AG04450 (cell line): ENCODE data around the gene VAMP8. TPM values are rescaled to one million over a fixed set of nuclear protein-coding genes. Genes with fewer than 3 reads are reported as not detected.

ENCODE experiments used
- CTCF ChIA-PET: fragments of 300-600, 350-600 bp; formaldehyde crosslinking; extraction: SDS; loops from one replicate; lab custom pipeline; 2022; ENCODE audit warnings: antibody characterized with exemption, inconsistent platforms; lab: Charles Lee
- POLR2A ChIA-PET: fragments of 350-600 bp; formaldehyde crosslinking; extraction: SDS; loops from one replicate; lab custom pipeline; 2021; ENCODE audit warnings: antibody characterized with exemption, inconsistent platforms; lab: Yijun Ruan, JAX
- DNase-seq: peaks from one replicate; pipeline ENCODE4 v3.0.0-alpha.2; 2011; ENCODE audit warnings: low read depth, low spot score
- H3K27ac ChIP-seq: one replicate; pipeline ENCODE4 v1.5.1; 2012; ENCODE audit warnings: low read depth, low read length, control low read depth
- H3K27me3 ChIP-seq: one replicate; pipeline ENCODE4 v1.6.0; 2012; ENCODE audit warnings: low read length; ENCODE audit not compliant: control insufficient read depth, insufficient read depth
- H3K4me3 ChIP-seq: 2 replicates; pipeline ENCODE4 v1.5.1; 2011; ENCODE audit warnings: mild to moderate bottlenecking, low read depth, low read length, control low read depth
- H3K9me3 ChIP-seq: 2 replicates; pipeline ENCODE4 v1.5.1; 2012; ENCODE audit warnings: low read length; ENCODE audit not compliant: control insufficient read depth, insufficient read depth
- polyA plus RNA-seq: library from polyadenylated mRNA; depleted of rRNA; stranded (reverse); fragments of >200 nt; gene quantifications from 2 replicates; pipeline ENCODE4 v1.2.3, GENCODE V29; 2011
- TF ChIP-seq, protein P1 (sequence below): IDR thresholded peaks from 2 replicates; pipeline ENCODE4 v1.5.1; 2011; ENCODE audit warnings: low read depth, low read length, control low read depth, inconsistent platforms

The VAMP8 gene
- polyA plus RNA-seq, 1 experiment: 3.6 TPM

DNA sequence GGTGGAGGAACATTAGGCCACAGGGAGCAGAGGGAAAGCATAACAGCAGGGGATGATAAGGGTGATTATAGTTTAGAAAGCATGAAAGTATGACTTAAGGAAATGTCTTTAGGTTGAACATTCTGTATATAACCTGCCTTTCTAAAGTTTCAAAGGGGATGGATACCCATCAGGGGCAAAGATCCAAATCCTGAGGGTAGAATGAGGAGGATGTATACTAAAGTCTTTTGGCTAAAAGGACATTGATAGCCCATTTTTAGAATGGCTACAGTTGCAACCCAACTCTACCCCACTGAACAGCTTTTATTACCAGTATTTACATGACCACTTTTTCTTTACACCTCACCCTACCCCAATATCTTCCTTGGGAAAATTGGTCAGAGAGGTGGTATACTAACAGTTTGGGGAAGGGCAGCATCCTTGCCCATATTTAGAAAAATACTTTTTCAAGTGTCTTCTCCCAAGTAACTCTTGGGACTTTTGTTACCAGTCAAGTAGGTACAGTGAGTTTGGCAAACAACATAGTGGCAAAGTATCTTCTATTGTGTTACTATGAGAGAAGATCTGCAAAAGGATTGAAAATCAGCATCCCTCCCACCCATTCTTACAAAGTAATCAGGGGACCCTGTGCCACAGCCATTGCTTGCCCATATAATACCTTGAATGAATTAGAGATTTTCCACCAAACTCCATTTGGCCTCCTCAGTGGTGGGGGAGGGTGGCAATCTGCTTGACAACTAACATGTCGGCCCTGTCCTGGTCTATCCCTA is 30.1 kb upstream of the VAMP8 start:
- DNase-seq: no peak
- ChIA-PET CTCF (no interaction called here), POLR2A (interaction anchor here (0.6 to 6.3 kb wide), 5 partner anchors 8 to 229 kb away, joined by 3 to 172 read pairs (median 8); partner anchors contain the start of gene MAT2A)
- no peaks in the 10 kb centered on the region for H3K9me3 ChIP-seq
- TF ChIP-seq, protein P1, sequence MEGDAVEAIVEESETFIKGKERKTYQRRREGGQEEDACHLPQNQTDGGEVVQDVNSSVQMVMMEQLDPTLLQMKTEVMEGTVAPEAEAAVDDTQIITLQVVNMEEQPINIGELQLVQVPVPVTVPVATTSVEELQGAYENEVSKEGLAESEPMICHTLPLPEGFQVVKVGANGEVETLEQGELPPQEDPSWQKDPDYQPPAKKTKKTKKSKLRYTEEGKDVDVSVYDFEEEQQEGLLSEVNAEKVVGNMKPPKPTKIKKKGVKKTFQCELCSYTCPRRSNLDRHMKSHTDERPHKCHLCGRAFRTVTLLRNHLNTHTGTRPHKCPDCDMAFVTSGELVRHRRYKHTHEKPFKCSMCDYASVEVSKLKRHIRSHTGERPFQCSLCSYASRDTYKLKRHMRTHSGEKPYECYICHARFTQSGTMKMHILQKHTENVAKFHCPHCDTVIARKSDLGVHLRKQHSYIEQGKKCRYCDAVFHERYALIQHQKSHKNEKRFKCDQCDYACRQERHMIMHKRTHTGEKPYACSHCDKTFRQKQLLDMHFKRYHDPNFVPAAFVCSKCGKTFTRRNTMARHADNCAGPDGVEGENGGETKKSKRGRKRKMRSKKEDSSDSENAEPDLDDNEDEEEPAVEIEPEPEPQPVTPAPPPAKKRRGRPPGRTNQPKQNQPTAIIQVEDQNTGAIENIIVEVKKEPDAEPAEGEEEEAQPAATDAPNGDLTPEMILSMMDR: no peak
- peak overlapping the region; percentile 34 for H3K27ac ChIP-seq
- no peak overlapping the region for H3K4me3 ChIP-seq
- no peaks in the 10 kb centered on the region for H3K27me3 ChIP-seq

DNA sequence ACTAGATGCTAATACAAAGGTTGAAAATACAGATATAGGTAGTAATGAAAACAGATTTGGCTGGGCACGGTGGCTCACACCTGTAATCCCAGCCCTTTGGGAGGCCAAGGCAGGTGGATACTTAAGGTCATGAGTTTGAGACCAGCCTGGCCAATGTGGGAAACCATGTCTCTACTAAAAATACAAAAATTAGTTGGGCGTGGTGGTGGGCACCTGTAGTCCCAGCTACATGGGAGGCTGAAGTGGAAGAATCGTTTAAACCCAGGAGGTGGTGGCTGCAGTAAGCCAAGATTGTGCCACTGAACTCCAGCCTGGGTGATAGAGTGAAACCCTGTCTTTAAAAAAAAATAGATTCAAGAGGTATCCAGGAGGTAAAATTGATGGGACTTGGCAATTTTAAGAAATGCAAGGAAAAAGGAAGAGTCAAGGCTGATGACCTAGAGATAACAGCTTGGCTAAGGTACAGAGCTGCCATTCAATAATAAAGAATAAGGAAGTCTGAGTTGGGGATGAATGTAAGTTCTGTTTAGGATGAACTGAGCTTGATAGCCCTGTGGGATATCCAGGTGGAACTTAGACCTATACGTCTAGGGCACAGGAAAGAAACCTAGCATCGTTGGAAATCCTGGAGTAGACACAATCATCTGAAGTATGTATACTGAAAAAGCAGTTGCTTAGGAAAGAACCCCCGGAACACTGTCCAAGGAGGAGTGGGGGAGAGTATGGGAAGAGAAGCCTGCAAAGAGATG is 29.4 kb upstream of the VAMP8 start:
- ChIA-PET CTCF (interaction anchor here (0.9 to 6.6 kb wide), 3 partner anchors 8 to 127 kb away, joined by 4 to 124 read pairs (median 53); partner anchors contain the start of genes MAT2A and SH2D6), POLR2A (interaction anchor here (0.6 to 6.3 kb wide), 8 partner anchors 8 to 253 kb away, joined by 3 to 172 read pairs (median 4); partner anchors contain the start of genes ELMOD3, MAT2A and RETSAT)
- DNase-seq: no peak
- TF ChIP-seq, protein P1: no peak
- Histone ChIP-seq H3K27ac (peak overlapping the region; percentile 40), H3K27me3 (no peaks in the 10 kb centered on the region), H3K9me3 (no peaks in the 10 kb centered on the region), H3K4me3 (no peak overlapping the region)

DNA sequence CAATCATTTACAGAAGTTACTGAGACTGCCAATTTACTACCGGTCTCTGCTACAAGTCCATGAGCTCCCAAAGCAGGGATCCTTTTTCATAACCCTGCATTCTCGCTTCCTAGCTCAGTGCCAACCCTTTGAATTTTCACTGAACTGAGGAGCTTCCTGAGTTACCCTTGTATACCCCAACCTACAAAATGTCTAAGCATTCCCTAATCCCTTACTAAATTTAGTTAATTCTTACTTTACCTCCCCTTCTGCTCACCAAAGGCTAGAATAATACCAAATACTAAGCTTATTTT is 28.8 kb upstream of the VAMP8 start:
- Histone ChIP-seq H3K4me3 (no peak overlapping the region), H3K27ac (peak overlapping the region; percentile 40), H3K27me3 (no peaks in the 10 kb centered on the region), H3K9me3 (no peaks in the 10 kb centered on the region)
- no peak for DNase-seq
- TF ChIP-seq, protein P1: no peak
- POLR2A ChIA-PET: interaction anchor here (0.6 to 6.3 kb wide), 8 partner anchors 9 to 253 kb away, joined by 3 to 172 read pairs (median 5); partner anchors contain the start of genes ELMOD3, MAT2A and RETSAT
- CTCF ChIA-PET: interaction anchor here (0.9 to 6.6 kb wide), 3 partner anchors 9 to 127 kb away, joined by 4 to 124 read pairs (median 53); partner anchors contain the start of genes MAT2A and SH2D6

DNA sequence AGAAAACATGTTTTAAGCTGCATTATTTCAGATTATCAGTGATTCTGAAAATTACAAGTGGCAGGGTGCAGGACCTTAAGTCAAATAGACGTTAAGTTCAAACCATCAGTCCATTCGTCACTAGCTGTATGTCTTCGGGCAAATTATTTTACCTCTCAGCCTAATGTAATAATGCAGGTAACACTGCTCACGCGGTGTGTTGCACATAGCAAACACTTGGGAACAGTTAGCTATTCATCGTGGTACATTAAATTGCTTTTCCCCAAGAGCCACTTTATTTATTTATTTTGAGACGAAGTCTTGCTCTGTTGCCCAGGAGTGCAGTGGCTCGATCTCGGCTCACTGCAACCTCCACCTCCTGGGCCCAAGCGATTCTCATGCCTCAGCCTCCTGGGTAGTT is 28.3 kb upstream of the VAMP8 start:
- POLR2A ChIA-PET: interaction anchor here (0.6 to 6.3 kb wide), 17 partner anchors 9 to 194 kb away, joined by 3 to 172 read pairs (median 6); partner anchors contain the start of genes C2orf68, ELMOD3, GGCX and MAT2A
- TF ChIP-seq, protein P1: no peak
- DNase-seq: no peak
- no peak overlapping the region for H3K4me3 ChIP-seq
- no peaks in the 10 kb centered on the region for H3K9me3 ChIP-seq
- H3K27me3 ChIP-seq: no peaks in the 10 kb centered on the region
- H3K27ac ChIP-seq: peak overlapping the region; percentile 75
- CTCF ChIA-PET: interaction anchor here (0.6 to 6.6 kb wide), 3 partner anchors 9 to 128 kb away, joined by 3 to 124 read pairs (median 53); partner anchors contain the start of genes MAT2A and SH2D6
